Hindlimb muscle (tissue), 1 donor: ENCODE measurements around the gene ARMC8. TPM values are rescaled to one million over a fixed set of nuclear protein-coding genes. Genes with fewer than 3 reads are reported as not detected.

ENCODE experiments used
- DNase-seq: peaks from one replicate; pipeline ENCODE4 v3.0.0-alpha.2; 2013
- polyA plus RNA-seq: library from polyadenylated mRNA; unstranded; fragments of 120-200 nt; gene quantifications from one replicate; pipeline ENCODE4 v1.2.1, GENCODE V29; 2013; ENCODE audit not compliant: insufficient read length

Gene ARMC8
- polyA plus RNA-seq, 1 donor = 42.6 TPM

DNA sequence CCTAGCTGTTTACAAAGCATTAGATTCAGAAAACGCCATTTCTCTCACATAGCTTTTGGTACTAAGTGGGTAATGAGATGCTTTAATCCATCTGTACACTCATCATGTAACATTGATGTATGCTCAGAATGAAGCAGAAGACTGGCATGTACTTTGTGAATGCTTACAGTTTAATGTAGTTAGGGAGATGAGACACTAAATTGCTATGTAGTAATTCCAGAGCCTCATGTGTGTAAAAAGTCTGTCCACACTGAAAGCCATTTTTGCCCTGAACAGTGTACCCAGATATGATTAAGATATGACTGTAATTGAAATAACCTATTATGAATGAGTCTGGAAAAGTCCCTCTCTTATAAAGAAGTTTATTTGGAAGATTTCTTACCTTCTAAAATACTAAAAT is 66.5 kb downstream of the ARMC8 start:
- DNase-seq = no peak

DNA sequence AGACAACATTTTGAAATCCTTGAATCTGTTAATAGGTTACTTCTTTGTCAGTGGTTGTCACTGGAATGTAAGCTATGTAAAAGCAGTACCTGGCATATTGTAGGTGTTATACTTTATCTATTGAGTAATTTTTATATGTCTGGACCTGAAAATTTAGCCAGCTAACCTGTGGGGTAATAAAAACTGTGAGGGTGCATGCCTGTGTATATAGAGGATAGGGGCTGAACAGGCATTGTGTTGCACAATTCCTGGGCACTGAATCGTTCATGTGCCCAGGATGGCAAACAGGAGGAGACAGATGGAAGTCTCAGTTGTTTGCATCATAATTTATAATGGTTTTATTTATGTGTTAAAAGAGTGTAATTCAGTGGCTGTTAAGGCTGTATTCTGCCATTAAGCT is 67.1 kb downstream of the ARMC8 start:
- DNase-seq = no peak

DNA sequence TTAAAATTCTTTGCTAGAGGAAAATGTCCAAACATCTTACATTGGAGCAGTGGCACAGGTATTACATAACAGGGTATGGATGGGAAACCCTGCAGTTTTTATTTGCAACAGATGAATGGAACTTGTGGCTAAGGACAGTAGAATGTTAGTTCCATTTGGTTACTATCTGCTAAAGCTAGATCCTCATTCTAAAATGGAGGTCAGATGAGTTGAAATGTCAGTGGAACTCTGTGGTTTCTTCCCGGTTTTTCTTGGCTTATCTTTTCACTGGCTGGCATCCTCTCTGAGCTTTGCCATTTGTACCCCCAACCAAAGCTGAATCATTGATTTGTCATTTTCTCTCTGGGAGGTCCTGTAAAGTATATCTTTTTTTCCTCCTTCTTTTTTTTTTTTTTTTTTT is 68.9 kb downstream of the ARMC8 start:
- no peak for DNase-seq

DNA sequence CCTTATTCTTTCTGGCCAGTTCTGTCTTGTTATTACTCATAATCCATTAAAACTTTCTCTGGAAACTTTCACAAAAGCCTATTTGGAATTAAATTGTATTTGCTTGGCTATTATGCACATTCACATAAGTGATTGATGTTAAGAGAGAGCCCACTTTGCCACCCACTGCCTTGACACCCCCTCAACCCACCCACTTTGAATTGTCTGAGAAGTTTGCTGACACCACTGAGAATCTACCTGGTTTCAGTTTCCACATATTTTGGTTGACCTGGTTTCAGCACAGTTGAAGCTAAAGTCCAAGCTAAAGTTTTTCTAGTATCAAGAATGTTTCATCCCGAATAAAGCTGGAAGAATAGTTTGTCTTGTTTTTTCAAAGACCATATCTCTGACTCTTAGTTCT is 70.9 kb downstream of the ARMC8 start:
- no peak for DNase-seq

DNA sequence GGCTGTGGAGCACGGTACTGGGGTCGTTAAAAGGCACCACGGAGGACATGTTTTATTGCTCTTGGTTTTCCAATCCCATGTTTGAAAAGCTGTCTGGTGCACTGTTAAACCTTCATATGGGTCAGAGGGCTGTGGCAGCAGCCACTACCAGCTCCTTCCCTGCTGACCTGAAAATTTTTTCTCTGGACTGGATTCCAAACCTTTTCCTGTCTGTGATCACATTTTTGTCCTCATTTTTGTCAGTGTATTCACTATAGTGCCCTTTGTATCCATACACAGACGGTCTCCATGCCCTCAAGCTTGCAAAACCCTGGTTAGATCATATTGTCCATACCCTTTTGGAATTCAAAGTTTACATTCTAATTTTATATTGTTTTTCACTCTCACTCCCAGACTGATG is 72.0 kb downstream of the ARMC8 start:
- DNase-seq = no peak

DNA sequence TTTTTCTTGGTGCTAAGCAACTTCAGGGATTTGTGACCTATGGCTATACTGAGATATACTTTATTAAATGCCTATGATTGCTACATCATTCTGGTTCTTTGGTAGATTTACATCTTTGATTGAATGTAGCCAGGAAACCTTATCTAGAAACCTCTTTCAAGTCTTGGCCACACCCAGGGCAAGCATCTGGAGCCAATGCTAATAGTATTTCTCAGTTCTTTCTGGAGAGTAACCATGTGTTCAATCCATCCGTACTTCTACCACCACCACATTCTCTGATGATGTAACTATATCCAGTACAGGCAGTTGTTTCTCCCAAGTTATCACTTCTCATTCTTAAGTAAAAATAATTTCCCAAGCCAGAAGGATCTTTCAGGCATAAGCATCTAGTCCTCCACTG is 73.5 kb downstream of the ARMC8 start:
- no peak for DNase-seq

DNA sequence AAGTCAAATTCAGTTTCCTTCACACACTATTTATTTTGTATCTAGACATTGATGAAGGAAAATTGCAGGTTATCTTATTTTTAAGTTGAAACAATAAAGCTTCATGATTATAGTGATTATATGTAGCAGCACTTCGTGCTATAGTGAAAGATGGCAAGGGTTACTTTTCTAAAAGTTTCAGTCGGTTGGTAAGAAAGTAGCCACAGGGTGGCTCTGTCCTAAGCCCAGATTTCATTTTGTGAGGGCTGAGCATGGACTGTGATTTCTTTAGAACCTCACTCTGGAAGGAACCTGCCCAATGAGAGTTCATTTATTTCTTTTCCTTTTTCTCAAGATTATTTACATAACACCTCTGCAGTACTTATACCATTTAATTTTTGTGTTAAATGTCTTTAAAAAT is 76.0 kb downstream of the ARMC8 start:
- no peak for DNase-seq

DNA sequence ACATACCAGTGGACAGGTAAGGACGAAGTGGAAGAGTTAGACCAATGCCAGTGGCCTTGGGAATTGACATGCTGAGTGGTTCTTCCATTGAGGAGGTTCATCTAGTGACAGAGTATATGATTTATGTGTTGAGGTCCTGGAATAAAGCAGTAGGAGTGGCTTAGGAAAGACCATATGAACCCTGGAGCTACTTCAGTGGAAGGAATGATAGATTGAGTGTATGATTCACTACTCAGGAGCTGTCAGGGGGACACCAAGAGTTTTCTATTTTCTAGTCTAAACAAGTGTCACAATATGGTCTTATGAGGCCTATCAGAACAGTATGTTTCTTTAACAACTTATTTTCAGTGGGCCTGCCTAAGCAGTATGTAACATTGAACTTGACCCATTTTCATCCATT is 78.6 kb downstream of the ARMC8 start:
- DNase-seq = no peak

DNA sequence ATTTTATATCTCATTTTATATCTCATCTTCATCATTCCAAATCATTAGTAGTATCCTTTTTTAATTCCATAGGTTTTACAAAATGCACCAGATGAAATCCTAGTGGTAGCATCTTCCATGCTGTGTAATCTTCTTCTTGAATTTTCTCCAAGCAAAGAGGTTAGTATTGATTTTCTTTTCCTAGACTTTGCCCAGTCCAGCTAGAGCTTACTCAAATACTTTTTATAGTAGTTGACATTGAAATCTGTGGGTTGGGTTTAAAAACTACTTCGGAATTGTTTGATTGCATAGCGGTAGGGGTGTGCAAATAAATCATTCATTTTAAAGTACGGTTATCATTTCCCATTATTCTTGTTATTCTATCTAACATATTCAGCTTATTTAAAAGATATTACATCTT is 80.0 kb downstream of the ARMC8 start:
- DNase-seq = no peak

DNA sequence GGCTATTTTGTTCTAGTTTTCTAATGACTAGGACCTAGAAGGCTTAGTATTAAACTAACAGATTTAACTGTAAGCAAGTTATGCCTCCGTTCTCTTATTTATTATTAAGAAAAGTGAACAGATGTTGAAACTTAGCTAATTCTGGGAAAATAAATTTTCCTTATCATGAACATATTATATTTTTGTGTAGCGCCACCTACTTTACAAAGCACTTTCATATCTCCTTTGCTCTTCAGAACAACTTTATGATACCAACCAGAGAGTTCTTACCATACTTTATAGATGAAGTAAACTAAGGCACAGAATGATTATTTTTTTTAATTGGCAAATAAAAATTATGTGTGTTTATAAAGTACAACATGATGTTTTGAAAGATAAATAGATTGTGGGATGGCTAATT is 83.1 kb downstream of the ARMC8 start:
- no peak for DNase-seq

DNA sequence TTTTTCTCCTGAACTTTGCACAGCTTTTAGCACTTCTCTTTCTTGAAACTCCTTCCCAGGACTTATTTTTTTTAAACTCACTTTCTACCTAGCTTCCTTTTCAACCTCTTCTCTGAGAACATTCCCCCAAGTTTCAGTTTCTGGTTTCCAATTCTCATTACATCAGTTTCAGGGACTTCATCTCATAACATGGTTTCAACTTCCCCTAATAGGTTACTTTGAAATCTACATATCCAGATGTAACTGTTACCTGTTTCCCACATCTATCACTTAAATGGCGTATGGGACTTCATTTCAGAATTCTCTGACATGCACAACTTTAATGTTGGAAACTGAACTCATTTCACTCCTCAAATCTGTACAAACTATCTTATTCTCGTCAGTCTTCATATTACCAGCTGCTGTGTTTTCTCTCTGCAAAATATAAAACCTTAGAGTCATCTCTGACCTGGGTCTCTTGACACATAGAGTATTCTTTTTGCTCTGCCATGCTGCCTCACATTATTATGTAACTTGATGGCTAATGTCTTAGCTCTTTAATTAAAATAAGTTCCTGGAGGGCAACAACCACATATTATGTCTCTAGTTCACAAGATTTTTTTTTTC is 84.2 kb downstream of the ARMC8 start:
- DNase-seq = no peak

DNA sequence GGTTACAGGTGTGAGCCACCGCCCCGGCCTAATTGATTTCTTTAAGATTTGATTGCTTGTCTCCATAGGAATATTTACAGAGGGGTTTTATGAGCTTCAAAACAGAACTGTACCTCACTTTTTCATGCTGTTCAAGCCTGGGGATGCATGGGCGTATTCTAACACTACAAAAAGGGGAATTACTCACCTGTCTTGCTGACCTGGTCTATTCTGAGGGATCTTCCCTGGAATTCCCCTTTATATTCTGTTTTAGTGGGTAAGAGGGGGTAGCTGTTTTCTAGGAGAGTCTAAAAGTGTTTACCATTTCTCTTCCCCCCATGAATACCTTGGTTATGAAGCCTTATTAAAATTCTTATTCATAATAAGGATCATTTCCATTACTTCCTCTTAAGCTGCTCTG is 94.5 kb downstream of the ARMC8 start:
- no peak for DNase-seq

DNA sequence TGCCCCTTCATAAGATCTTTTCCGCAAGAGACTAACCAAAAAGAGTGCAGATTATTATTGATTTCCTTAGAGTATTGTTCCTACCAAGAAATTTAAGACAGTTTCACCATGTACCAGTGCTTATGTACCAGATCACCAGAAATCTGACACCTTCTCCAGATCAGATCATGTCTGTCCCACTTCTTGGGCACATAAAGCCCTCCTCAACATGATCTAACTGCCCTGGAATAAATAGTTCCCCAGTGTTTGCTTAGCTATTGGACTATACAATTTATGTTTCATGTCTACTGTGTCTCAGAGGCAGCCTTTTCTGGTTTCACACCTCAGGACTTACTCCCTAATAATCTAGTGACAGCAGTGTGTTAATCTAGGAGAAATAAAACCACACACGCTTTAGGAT is 95.7 kb downstream of the ARMC8 start:
- no peak for DNase-seq

DNA sequence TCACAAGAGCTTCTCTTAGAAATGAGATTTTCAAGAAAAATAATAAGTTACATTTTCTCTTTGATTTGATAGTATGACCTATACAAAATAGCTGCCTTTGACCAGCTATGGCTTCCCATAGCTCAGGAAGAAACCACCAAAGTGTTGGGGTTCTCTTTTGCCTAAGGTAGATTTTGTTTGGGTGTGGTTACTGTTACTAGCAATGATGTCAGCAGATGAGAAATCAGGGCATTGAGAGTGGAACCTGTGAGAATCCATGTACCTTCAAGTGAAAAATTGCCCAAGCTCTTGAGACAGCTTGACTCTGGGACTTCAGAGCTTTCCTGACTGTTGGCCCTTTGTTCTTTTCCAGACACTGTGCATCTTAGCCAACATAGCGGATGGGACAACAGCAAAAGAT is 97.0 kb downstream of the ARMC8 start:
- no peak for DNase-seq

DNA sequence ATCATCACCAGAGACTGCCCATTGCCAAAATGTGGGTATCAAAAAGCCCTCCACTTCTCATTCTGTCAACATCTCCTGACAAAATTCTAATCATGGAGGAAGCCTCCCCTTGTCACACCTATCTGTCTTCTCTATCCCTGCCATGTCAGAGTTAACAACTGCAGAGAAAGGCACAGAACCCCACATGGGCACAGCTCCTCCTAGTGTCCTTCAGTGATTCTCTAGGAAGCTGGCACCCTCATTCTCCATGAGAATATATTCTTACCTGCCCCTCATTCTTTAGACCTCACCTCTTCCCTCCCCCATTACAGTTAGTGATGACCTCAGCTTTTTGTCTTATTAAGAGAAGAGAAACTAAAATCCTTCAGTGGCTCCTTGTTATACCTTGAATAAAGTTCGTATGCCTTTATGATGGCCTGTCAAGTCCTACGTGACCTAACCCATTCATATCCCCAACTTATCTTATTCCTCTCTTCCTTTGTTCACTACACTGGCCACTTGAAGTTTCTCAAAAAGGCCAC is 97.9 kb downstream of the ARMC8 start:
- no peak for DNase-seq

DNA sequence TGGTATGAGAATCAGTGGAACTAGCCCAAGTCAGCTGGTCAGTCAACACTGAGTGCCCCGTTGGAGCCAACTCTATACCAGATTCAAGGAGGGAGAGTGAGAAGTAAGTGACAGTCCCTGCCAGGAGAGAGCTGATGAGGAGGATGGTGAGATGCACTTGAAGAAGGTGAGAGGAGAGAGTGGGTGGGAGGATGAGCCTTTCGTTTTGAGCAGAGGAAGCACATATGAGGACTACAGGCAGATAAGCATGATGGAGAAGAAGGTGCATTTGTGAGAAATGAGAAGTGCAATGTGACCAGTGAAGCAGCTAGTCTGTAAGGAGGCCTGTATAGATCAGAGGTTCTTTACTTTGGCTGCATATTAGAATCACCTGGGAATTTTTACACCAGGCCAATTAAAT is 102.2 kb downstream of the ARMC8 start:
- no peak for DNase-seq

DNA sequence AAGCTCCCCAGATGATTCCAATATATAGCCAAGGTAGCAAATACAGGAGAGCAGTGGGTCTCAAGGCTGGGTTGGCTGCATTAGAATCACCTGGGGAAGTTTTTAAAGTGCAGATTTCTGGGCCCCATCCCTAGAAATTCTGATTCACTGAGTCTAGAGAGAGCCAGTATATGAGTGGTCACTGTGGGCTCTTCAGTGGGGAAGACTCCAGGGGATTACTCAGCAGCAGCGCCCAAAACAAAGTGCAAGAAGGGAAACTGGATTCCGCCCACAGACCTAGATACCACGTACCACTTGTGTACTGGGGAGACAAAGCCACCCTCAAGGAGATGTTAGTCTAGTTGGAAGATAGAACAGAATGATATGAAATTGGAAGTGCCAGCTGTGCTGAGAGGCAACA is 102.6 kb downstream of the ARMC8 start:
- DNase-seq = no peak

DNA sequence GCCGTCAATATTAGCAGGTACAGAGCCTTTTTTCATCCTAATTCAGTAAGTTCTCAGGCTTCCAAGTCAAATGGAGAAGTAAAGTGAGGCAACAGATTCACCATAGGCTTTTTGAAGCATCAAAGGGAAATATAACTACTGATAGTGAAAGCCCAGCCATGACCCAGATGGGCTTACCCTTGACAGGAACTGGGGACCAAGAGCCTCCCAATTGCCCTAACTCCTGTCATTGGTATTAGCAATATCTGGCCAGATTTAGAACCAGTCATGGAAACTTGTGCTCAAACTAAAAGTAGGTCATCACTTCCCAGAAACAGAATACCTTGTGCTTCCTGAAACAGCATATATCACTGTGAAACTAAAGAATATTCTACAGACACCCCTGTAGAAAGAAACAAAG is 109.5 kb downstream of the ARMC8 start:
- no peak for DNase-seq

DNA sequence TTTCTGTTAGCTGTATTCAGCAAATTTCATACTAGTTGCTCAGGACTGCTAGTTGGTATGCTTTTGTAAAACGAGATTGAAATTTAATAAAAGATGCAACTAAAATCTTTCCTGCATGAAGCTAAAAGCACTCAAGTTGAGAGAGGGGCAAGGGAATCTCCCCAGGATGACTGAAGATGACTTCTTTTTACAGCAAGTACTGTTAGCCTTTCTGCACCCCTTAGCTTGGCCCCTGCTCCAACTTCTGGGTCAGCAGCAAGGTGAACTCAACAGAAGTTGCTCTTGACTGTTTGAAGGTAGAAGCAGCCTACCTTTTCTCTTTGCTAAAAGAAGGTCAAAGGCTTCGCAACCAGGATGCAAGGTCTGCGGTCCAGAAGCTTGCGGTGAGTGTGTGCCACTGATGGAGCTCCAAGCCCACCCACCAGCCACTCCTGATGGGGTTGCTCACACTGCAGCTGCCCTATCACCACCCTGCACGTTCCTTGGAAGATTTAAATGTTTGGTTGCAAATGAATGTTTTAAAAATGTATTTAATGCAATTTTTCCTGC is 110.0 kb downstream of the ARMC8 start:
- DNase-seq = no peak

DNA sequence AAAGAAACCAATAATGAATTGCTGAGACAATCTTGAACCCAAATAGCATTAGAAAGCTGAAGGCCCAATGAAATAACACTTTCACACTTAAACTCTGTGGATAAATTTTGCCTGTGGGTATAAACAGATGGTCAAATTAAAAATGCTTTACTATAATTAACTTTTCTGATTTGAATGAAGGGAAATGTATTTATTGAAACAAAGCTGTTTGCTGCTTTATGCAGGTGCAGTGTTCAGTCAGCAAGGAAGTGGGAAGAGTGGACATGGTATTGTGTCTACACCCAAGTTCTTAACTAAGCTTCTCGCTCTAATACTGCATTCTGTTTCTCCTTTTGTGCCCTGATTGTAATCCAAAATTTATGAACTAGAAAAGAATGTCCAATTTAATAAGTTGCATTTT is 110.8 kb downstream of the ARMC8 start:
- no peak for DNase-seq

DNA sequence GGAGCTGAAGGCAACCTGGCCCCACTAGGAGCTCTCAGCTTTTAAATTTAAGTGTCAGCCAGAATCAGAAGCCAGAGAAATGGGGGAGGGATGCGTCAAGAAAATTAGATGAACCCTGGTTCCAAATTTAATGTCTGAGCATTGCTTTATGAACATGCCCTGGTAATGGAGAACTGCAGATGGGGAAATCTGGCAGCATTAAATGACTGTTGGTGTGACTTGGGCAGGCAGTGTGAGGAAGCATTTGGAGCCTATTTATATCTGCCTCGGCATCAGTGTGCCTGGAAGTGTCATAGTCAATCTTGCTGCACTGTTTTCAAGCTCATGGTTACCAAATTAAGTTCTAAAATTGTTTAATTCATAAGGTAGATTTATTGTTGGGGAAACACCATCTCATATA is 113.5 kb downstream of the ARMC8 start:
- DNase-seq = no peak

DNA sequence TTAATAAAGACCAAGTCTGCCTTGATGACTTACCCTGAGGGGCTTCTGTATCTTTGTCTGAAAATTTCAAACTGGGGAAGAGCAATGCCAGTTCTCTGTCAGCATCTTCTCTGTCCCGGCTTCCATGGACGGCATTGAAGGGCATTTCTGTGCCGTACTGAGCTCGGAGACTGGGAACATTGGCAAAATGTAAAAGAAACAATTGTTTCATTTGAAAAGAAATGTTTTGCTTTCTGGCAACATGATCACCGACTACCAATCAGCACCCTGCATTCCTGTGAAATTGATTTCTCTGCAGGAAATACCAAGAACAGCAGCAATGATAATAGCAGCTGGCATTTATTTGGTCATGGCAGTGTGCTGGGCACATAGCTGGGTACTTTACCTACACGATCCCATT is 116.4 kb downstream of the ARMC8 start:
- no peak for DNase-seq

DNA sequence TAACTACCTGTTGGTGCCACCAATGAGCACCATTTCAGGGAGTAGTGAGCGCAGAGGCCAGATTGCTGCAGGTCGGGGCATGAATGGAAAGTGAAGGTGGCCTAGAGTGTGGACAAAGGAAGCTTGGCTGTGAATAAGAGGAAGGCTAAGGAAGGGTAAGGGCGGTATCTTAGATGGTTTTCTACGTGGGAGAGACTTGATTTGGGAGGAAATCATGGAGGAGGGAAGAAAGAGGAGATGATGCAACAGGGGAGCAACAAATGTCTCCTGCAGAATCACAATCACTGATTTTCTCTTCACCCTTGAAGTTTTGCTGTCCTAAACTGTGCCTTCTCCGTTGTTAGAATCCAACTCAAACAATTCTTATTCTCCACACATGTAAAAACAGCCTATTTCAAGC is 120.8 kb downstream of the ARMC8 start:
- DNase-seq = no peak

DNA sequence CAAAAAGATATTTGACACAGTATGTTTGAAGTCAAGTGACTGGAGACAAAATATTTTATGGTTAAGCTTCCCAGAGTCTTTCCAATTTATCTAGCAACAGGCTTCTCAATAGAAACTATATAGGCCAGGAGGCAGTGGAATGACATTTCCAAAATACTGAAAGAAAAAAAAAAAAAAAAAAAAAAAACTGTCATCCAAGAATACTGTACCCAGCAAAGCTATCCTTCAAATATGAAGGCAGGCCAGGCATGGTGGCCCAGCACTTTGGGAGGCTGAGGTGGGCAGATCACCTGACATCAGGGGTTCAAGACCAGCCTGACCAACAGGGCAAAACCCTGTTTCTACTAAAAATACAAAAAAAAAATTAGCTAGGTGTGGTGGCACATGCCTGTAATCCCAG is 121.7 kb downstream of the ARMC8 start:
- no peak for DNase-seq

DNA sequence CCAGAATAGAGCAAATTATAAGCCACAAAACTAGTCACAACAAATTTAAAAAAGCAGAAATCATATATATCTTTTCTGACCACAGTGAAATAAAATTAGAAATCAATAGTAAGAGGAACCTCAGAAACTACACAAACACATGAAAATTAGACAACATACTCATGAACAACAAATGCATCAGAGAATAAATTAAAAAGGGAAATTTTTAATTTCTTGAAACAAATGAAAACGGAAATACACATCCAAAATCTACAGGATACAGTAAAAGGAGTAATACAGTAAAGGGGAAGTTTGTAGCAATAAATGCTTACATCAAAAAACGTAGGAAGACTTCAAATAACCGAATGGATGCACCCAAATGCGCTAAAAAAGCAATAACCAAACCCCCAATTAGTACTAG is 123.4 kb downstream of the ARMC8 start:
- no peak for DNase-seq
